Esophagus (tissue), 2 donors: ENCODE data around the gene SLC38A11. TPM values are rescaled to one million over a fixed set of nuclear protein-coding genes. Genes with fewer than 3 reads are reported as not detected.

Experiments used
- H3K27ac ChIP-seq, 2 donors: one replicate each; pipeline ENCODE4 v1.5.1; 2013; ENCODE audit warnings: low read depth in 2 of 2, mild to moderate bottlenecking in 2 of 2, inconsistent platforms in 1 of 2, low read length in 1 of 2, moderate library complexity in 1 of 2
- H3K27me3 ChIP-seq, 2 donors: one replicate each; pipeline ENCODE4 v1.6.1; 2013; ENCODE audit warnings: low read length in 2 of 2, control low read depth in 1 of 2, mild to moderate bottlenecking in 1 of 2; ENCODE audit not compliant: insufficient read depth in 2 of 2, control insufficient read depth in 1 of 2
- H3K36me3 ChIP-seq, 2 donors: one replicate each; pipeline ENCODE4 v1.6.1; 2013; ENCODE audit warnings: low read length in 1 of 2; ENCODE audit not compliant: control insufficient read depth in 2 of 2, insufficient read depth in 2 of 2
- H3K4me1 ChIP-seq, 2 donors: one replicate each; pipeline ENCODE4 v1.6.1; 2013; ENCODE audit warnings: low read length in 1 of 2; ENCODE audit not compliant: control insufficient read depth in 2 of 2, insufficient read depth in 2 of 2
- H3K4me3 ChIP-seq, 2 donors: one replicate each; pipeline ENCODE4 v1.5.1; 2013; ENCODE audit warnings: low read length in 2 of 2, mild to moderate bottlenecking in 2 of 2, low read depth in 1 of 2, moderate library complexity in 1 of 2
- H3K9me3 ChIP-seq, 2 donors: one replicate each; pipeline ENCODE4 v1.6.1; 2013; ENCODE audit warnings: mild to moderate bottlenecking in 2 of 2, low read depth in 1 of 2, low read length in 1 of 2, moderate library complexity in 1 of 2; ENCODE audit not compliant: control insufficient read depth in 2 of 2, insufficient read depth in 1 of 2
- WGBS, 2 donors: extraction: QIAGEN DNeasy Blood & Tissue Kit; methylation state at CpG; one replicate each; pipeline ENCODE4 v1.1.7; 2013; 5-methylcytosine and 5-hydroxymethylcytosine counted together
- polyA plus RNA-seq, 2 donors: library from polyadenylated mRNA; stranded (reverse); fragments of 200-250 nt; gene quantifications; one replicate each; pipeline ENCODE4 v1.2.3, GENCODE V29; 2013
- donor health status: healthy with polysubstance abuse.
- donor health status: Bipolar disorder and iron deficiency.

Gene SLC38A11
- polyA plus RNA-seq, 2 donors: 0.21 to 0.41 TPM

- WGBS, 2 donors: 75 to 78% methylated on average over 3 of the region's 3 CpGs
- Histone ChIP-seq H3K27ac (no peak overlapping the region), H3K4me3 (no peak overlapping the region), H3K9me3 (no peaks in the 10 kb centered on the region), H3K27me3 (no peaks in the 10 kb centered on the region), H3K4me1 (no peaks in the 10 kb centered on the region), H3K36me3 (no peaks in the 10 kb centered on the region)
Observed at GRCh38 chr2:164888592-164888991, 66.7 kb downstream of the SLC38A11 start.

- H3K36me3 ChIP-seq: no peaks in the 10 kb centered on the region
- no peaks in the 10 kb centered on the region for H3K27me3 ChIP-seq
- no peak overlapping the region for H3K27ac ChIP-seq
- H3K4me1 ChIP-seq: no peaks in the 10 kb centered on the region
- no peak overlapping the region for H3K4me3 ChIP-seq
- 66 to 76% methylated on average over 4 of the region's 4 CpGs for WGBS, 2 donors
- no peaks in the 10 kb centered on the region for H3K9me3 ChIP-seq
Observed at GRCh38 chr2:164887434-164888144, 67.7 kb downstream of the SLC38A11 start.

GRCh38 chr2:164882276-164882675, 73.0 kb downstream of the SLC38A11 start:
- H3K27ac ChIP-seq: no peak overlapping the region
- H3K36me3 ChIP-seq: no peaks in the 10 kb centered on the region
- 61 to 76% methylated on average over 9 of the region's 9 CpGs for WGBS, 2 donors
- H3K27me3 ChIP-seq: no peaks in the 10 kb centered on the region
- no peak overlapping the region for H3K4me3 ChIP-seq
- no peaks in the 10 kb centered on the region for H3K9me3 ChIP-seq
- H3K4me1 ChIP-seq: no peaks in the 10 kb centered on the region

GRCh38 chr2:164881524-164881923, 73.8 kb downstream of the SLC38A11 start:
- no peak overlapping the region for H3K27ac ChIP-seq
- 69 to 71% methylated on average over 1 of the region's 1 CpG for WGBS, 2 donors
- no peaks in the 10 kb centered on the region for H3K36me3 ChIP-seq
- no peaks in the 10 kb centered on the region for H3K9me3 ChIP-seq
- H3K27me3 ChIP-seq: no peaks in the 10 kb centered on the region
- H3K4me1 ChIP-seq: no peaks in the 10 kb centered on the region
- no peak overlapping the region for H3K4me3 ChIP-seq

GRCh38 chr2:164879901-164880535, 75.3 kb downstream of the SLC38A11 start:
- H3K4me3 ChIP-seq: no peak overlapping the region
- WGBS, 2 donors: 60 to 80% methylated on average over 2 of the region's 2 CpGs

GRCh38 chr2:164877927-164878326, 77.4 kb downstream of the SLC38A11 start:
- Histone ChIP-seq H3K4me3 (no peak overlapping the region), H3K9me3 (no peaks in the 10 kb centered on the region), H3K27me3 (no peaks in the 10 kb centered on the region), H3K36me3 (no peaks in the 10 kb centered on the region), H3K27ac (no peak overlapping the region), H3K4me1 (no peaks in the 10 kb centered on the region)

More at GRCh38 chr2:164879901-164880535, 75.3 kb downstream of the SLC38A11 start:
- Histone ChIP-seq H3K27me3 (no peaks in the 10 kb centered on the region), H3K9me3 (no peaks in the 10 kb centered on the region), H3K36me3 (no peaks in the 10 kb centered on the region), H3K4me1 (no peaks in the 10 kb centered on the region), H3K27ac (no peak overlapping the region)

GRCh38 chr2:164877169-164877568, 78.2 kb downstream of the SLC38A11 start:
- no peaks in the 10 kb centered on the region for H3K27me3 ChIP-seq
- H3K9me3 ChIP-seq: no peaks in the 10 kb centered on the region
- 89 to 93% methylated on average over 4 of the region's 4 CpGs for WGBS, 2 donors
- no peak overlapping the region for H3K27ac ChIP-seq
- H3K4me1 ChIP-seq: no peaks in the 10 kb centered on the region
- H3K4me3 ChIP-seq: no peak overlapping the region
- no peaks in the 10 kb centered on the region for H3K36me3 ChIP-seq

- 93 to 96% methylated on average over 10 of the region's 10 CpGs for WGBS, 2 donors
- Histone ChIP-seq H3K27me3 (no peaks in the 10 kb centered on the region), H3K9me3 (no peaks in the 10 kb centered on the region), H3K4me3 (no peak overlapping the region), H3K36me3 (no peaks in the 10 kb centered on the region), H3K27ac (no peak overlapping the region), H3K4me1 (no peaks in the 10 kb centered on the region)
Observed at GRCh38 chr2:164875334-164876205, 79.8 kb downstream of the SLC38A11 start.

GRCh38 chr2:164873210-164873908, 82.0 kb downstream of the SLC38A11 start:
- H3K4me3 ChIP-seq: no peak overlapping the region
- H3K27ac ChIP-seq: no peak overlapping the region
- H3K9me3 ChIP-seq: no peaks in the 10 kb centered on the region
- H3K36me3 ChIP-seq: no peaks in the 10 kb centered on the region
- no peaks in the 10 kb centered on the region for H3K27me3 ChIP-seq
- 51 to 70% methylated on average over 9 of the region's 9 CpGs for WGBS, 2 donors
- no peaks in the 10 kb centered on the region for H3K4me1 ChIP-seq
